ENCODE measurements around the gene CCDC28B. TPM values are rescaled to one million over a fixed set of nuclear protein-coding genes. Genes with fewer than 3 reads are reported as not detected.

The CCDC28B gene
- total and polyA plus RNA-seq, 2 donors (not counting 3 experiments of a cell fraction or from before 2014, with no cell fraction given) = 12.0 to 19.1 TPM

DNA sequence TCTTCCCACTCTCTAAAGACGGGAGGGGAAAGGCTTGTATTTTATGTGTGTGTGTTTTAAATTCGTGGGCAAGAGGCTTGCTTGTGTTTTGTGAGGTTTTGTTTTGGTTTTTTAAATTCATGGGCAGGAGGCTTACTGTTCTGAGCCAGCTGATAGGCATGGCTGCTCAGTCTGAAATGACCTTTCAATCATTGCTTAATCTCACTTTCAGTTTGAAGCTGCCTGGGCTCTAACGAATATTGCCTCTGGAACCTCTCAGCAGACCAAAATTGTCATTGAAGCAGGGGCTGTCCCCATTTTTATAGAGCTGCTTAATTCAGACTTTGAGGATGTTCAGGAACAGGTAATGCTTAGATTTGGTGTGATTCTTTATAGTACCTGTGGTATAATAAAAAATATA lies 41.2 kb upstream of the CCDC28B start:
- intact Hi-C loops (cut with micrococcal nuclease) (no loop called here), dilution Hi-C loops (cut with MboI; ENCODE audit: extremely low pct_ligation_motif_present, low sequenced_read_pairs) (no loop called here)
- FAIRE-seq = peak; percentile 4
- CTCF ChIA-PET = no interaction called here
- BruUV-seq (replicated peaks) = no TSS peak
- no peak for DNase-seq (ENCODE audit: low read depth, low spot score)
- Histone ChIP-seq H2AFZ (ENCODE audit: low read depth, low read length) (no peak overlapping the region), H3K9me3 (replicated peaks; ENCODE audit: control insufficient read depth, insufficient read depth, low read length) (no peaks in the 10 kb centered on the region), H3K27me3 (ENCODE audit: control insufficient read depth in 2 of 2, insufficient read depth in 2 of 2, low read length in 2 of 2) (no peaks in the 10 kb centered on the region), H3K36me3 (ENCODE audit: control insufficient read depth in 2 of 2, extremely low read depth in 1 of 2, insufficient read depth in 2 of 2, low read length in 2 of 2) (peaks cover 35 to 36% of the 10 kb centered on the region in 2 experiments), H3K79me2 (ENCODE audit: control insufficient read depth, insufficient read depth, low read length) (no peaks in the 10 kb centered on the region), H4K20me1 (replicated peaks; ENCODE audit: control insufficient read depth, extremely low read depth, insufficient read depth, low read length) (no peaks in the 10 kb centered on the region), H3K4me3 (replicated peaks in 1 of 3; ENCODE audit: insufficient read depth in 1 of 3, low read depth in 1 of 3, low read length in 3 of 3) (no peak overlapping the region), H3K9me1 (replicated peaks; ENCODE audit: control insufficient read depth, extremely low read depth, insufficient read depth, low read length) (no peaks in the 10 kb centered on the region), H3K4me1 (ENCODE audit: control insufficient read depth, extremely low read depth, insufficient read depth, low read length) (no peaks in the 10 kb centered on the region), H3K9ac (replicated peaks; ENCODE audit: extremely low read depth, insufficient read depth, low read length) (no peak overlapping the region), H3K27ac (ENCODE audit: insufficient read depth, low read depth, low read length) (no peak overlapping the region), H3K4me2 (ENCODE audit: insufficient read depth, low read length) (no peak overlapping the region)
- TF ChIP-seq POLR2AphosphoS5 (IDR thresholded peaks at IDR 0.05; ENCODE audit: insufficient read depth, low read depth, low read length) (no peak), EZH2 (IDR thresholded peaks at IDR 0.05; ENCODE audit: borderline replicate concordance, low read depth, low read length, severe bottlenecking) (no peak), POLR2A (IDR thresholded peaks at IDR 0.05; ENCODE audit: low read depth, low read length) (no peak), GATA2 (IDR thresholded peaks at IDR 0.05; ENCODE audit: insufficient read depth, insufficient read length, low read depth, low read length) (no peak), FOS (IDR thresholded peaks at IDR 0.05; ENCODE audit: borderline replicate concordance, insufficient read depth, low read length) (no peak), MYC (IDR thresholded peaks at IDR 0.05; ENCODE audit: low read depth, low read length) (no peak), JUN (IDR thresholded peaks at IDR 0.05; ENCODE audit: borderline replicate concordance, insufficient read depth, insufficient read length, low read depth) (no peak)
- TF ChIP-seq, protein P1, sequence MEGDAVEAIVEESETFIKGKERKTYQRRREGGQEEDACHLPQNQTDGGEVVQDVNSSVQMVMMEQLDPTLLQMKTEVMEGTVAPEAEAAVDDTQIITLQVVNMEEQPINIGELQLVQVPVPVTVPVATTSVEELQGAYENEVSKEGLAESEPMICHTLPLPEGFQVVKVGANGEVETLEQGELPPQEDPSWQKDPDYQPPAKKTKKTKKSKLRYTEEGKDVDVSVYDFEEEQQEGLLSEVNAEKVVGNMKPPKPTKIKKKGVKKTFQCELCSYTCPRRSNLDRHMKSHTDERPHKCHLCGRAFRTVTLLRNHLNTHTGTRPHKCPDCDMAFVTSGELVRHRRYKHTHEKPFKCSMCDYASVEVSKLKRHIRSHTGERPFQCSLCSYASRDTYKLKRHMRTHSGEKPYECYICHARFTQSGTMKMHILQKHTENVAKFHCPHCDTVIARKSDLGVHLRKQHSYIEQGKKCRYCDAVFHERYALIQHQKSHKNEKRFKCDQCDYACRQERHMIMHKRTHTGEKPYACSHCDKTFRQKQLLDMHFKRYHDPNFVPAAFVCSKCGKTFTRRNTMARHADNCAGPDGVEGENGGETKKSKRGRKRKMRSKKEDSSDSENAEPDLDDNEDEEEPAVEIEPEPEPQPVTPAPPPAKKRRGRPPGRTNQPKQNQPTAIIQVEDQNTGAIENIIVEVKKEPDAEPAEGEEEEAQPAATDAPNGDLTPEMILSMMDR (IDR thresholded peaks at IDR 0.05; ENCODE audit: extremely low read depth in 1 of 2, insufficient read depth in 1 of 2, low read depth in 1 of 2, low read length in 2 of 2) = no peak
- TF ChIP-seq, protein P2, sequence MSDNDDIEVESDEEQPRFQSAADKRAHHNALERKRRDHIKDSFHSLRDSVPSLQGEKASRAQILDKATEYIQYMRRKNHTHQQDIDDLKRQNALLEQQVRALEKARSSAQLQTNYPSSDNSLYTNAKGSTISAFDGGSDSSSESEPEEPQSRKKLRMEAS (IDR thresholded peaks at IDR 0.05; ENCODE audit: insufficient read depth, insufficient read length) = no peak
- POLR2A ChIA-PET = no interaction called here
